ENCODE results near the gene CHST8. TPM values are rescaled to one million over a fixed set of nuclear protein-coding genes. Genes with fewer than 3 reads are reported as not detected.
A peak's percentile ranks its signal among the peaks of the same experiment; 100 is the strongest.
"Not testable (repeated sequence)": the region's sequence is repeated elsewhere in the genome, so short reads cannot be mapped to it uniquely, and the experiment has no call there.

Gene CHST8
- total RNA-seq, 2 experiments from 2014 or later = not detected

DNA sequence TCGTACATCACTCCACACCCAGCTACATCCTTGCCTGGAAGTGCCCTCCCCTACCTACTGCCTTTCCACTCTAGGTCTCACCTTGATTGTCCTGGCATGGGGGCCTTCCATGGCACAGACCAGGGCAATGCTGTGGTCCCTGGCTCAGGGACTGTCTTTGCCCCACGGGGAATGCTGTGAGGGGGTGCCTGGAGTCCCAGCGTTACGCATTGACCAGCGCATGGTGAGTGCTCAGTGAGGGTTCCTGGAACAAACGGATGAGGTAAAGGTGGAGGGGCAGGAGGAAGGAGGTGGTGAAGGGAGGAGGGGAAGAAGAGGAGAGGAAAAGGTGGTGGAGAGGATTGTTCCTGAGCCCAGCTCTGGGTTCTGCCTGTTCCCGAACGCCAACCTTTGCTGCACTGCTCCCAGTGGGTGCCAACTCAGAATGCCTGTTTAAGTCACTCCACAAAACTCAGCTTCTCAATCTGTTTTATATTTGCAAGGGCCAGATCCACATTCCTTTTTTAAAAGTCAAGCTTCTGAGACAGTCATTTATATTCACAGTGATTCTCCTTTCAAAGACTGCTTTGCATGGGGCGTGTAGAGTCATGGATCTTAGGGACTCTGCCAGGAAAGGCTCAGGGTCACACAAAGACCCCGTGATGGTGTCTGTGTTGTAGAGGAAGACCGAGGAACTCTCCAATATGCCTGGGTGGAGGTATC, 40.8 kb downstream of the CHST8 start:
- DNase-seq = peak in 1 of 14 experiments; percentile 12
- Histone ChIP-seq H3K27me3 (ENCODE audit: control insufficient read depth in 1 of 2, insufficient read depth in 2 of 2, low read length in 2 of 2) (peaks cover 2 to 3% of the 10 kb centered on the region in 2 experiments), H3K4me1 (ENCODE audit: insufficient read depth, low read length) (no peaks in the 10 kb centered on the region), H3K9me3 (ENCODE audit: control insufficient read depth in 1 of 2, insufficient read depth in 1 of 2, low read length in 2 of 2) (peaks cover 0 to 5% of the 10 kb centered on the region in 2 experiments), H3K27ac (ENCODE audit: low read depth in 1 of 2, low read length in 2 of 2) (no peak overlapping the region), H3K36me3 (ENCODE audit: insufficient read depth, low read length) (no peaks in the 10 kb centered on the region), H3K4me3 (ENCODE audit: low read length) (no peak overlapping the region)
- H3K4me3 Mint-ChIP-seq = no peak overlapping the region
- ATAC-seq (ENCODE audit: poor library complexity) = no peak
- POLR2A ChIA-PET = no interaction called here
- H3K9me3 Mint-ChIP-seq = no peaks in the 10 kb centered on the region
- peaks cover 23% of the 10 kb centered on the region for H3K27me3 Mint-ChIP-seq
- CTCF ChIA-PET = no interaction called here
- no peaks in the 10 kb centered on the region for H3K4me1 Mint-ChIP-seq (ENCODE audit: low read depth)
- H3K36me3 Mint-ChIP-seq (ENCODE audit: low read depth) = no peaks in the 10 kb centered on the region
- TF ChIP-seq, protein P1, sequence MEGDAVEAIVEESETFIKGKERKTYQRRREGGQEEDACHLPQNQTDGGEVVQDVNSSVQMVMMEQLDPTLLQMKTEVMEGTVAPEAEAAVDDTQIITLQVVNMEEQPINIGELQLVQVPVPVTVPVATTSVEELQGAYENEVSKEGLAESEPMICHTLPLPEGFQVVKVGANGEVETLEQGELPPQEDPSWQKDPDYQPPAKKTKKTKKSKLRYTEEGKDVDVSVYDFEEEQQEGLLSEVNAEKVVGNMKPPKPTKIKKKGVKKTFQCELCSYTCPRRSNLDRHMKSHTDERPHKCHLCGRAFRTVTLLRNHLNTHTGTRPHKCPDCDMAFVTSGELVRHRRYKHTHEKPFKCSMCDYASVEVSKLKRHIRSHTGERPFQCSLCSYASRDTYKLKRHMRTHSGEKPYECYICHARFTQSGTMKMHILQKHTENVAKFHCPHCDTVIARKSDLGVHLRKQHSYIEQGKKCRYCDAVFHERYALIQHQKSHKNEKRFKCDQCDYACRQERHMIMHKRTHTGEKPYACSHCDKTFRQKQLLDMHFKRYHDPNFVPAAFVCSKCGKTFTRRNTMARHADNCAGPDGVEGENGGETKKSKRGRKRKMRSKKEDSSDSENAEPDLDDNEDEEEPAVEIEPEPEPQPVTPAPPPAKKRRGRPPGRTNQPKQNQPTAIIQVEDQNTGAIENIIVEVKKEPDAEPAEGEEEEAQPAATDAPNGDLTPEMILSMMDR (IDR thresholded peaks at IDR 0.05) = no peak
- H3K27ac Mint-ChIP-seq = no peak overlapping the region
- intact Hi-C loops (cut with DNase I, micrococcal nuclease) = no loop called here

- ATAC-seq (ENCODE audit: poor library complexity); H3K4me3 Mint-ChIP-seq; H3K9me3 Mint-ChIP-seq; H3K36me3 Mint-ChIP-seq (ENCODE audit: low read depth); H3K27ac Mint-ChIP-seq; CTCF ChIA-PET; intact Hi-C loops (cut with DNase I, micrococcal nuclease); H3K9me3 ChIP-seq (ENCODE audit: control insufficient read depth in 1 of 2, insufficient read depth in 1 of 2, low read length in 2 of 2); H3K4me1 ChIP-seq (ENCODE audit: insufficient read depth, low read length); DNase-seq; H3K36me3 ChIP-seq (ENCODE audit: insufficient read depth, low read length); H3K4me1 Mint-ChIP-seq (ENCODE audit: low read depth); H3K4me3 ChIP-seq (ENCODE audit: low read length); H3K27me3 ChIP-seq (ENCODE audit: control insufficient read depth in 1 of 2, insufficient read depth in 2 of 2, low read length in 2 of 2); POLR2A ChIA-PET; H3K27ac ChIP-seq (ENCODE audit: low read depth in 1 of 2, low read length in 2 of 2): not testable (repeated sequence)
- H3K27me3 Mint-ChIP-seq = peaks cover 24% of the 10 kb centered on the region
Measured at GRCh38 chr19:33663316-33663715, 41.6 kb downstream of the CHST8 start.

DNA sequence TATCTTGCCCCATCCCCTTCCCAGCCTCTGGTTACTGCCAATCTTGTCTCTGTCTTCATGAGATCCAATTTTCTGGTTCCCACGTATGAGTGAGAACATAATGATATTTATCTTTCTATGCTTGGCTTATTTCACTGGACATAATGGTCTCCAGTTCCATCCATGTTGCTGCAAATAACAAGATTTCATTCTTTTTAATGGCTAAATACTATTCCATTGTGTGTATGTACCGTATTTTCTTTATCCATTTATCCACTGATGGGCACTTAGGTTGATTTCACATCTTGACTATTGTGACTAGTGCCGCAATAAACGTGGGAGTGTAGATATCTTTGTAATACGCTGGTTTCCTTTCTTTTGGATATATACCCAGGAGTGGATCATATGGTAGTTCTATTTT, 43.0 kb downstream of the CHST8 start:
- ChIA-PET CTCF (no interaction called here), POLR2A (no interaction called here)
- Histone ChIP-seq H3K27ac (ENCODE audit: low read depth in 1 of 2, low read length in 2 of 2) (no peak overlapping the region), H3K27me3 (ENCODE audit: control insufficient read depth in 1 of 2, insufficient read depth in 2 of 2, low read length in 2 of 2) (peaks cover 2 to 3% of the 10 kb centered on the region in 2 experiments), H3K4me3 (ENCODE audit: low read length) (no peak overlapping the region), H3K9me3 (ENCODE audit: control insufficient read depth in 1 of 2, insufficient read depth in 1 of 2, low read length in 2 of 2) (peaks cover 0 to 5% of the 10 kb centered on the region in 2 experiments), H3K36me3 (ENCODE audit: insufficient read depth, low read length) (no peaks in the 10 kb centered on the region), H3K4me1 (ENCODE audit: insufficient read depth, low read length) (no peaks in the 10 kb centered on the region)
- ATAC-seq (ENCODE audit: poor library complexity) (no peak), DNase-seq (no peak)
- H3K4me3 Mint-ChIP-seq = no peak overlapping the region
- H3K36me3 Mint-ChIP-seq (ENCODE audit: low read depth) = no peaks in the 10 kb centered on the region
- H3K9me3 Mint-ChIP-seq = no peaks in the 10 kb centered on the region
- peaks cover 20% of the 10 kb centered on the region for H3K27me3 Mint-ChIP-seq
- no peaks in the 10 kb centered on the region for H3K4me1 Mint-ChIP-seq (ENCODE audit: low read depth)
- H3K27ac Mint-ChIP-seq = no peak overlapping the region
- intact Hi-C loops (cut with DNase I, micrococcal nuclease) = no loop called here
- TF ChIP-seq, protein P1 (IDR thresholded peaks at IDR 0.05) = no peak

Measured in CD4-positive, alpha-beta T cell (primary cell).